ENCODE results near the gene PEAK1.

DNA sequence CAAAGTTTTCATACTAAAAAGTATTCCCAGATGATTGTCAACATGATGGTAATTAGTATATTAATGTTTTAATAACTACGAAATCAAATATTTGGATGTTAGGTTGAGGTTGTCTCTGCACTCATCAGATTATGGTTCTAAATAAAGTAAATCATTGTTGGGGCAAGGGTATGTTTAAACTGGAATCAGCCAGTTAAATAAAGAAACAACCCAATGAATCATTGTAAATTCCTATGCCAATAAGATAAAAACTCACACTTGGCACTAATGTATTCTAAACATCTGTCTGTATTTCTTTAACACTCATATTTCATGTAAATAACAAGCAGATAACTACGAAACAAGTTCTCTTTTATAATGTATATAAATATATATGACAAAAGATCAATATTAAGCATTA, 92.7 kb downstream of the PEAK1 start:
- TF ChIP-seq, protein P1, sequence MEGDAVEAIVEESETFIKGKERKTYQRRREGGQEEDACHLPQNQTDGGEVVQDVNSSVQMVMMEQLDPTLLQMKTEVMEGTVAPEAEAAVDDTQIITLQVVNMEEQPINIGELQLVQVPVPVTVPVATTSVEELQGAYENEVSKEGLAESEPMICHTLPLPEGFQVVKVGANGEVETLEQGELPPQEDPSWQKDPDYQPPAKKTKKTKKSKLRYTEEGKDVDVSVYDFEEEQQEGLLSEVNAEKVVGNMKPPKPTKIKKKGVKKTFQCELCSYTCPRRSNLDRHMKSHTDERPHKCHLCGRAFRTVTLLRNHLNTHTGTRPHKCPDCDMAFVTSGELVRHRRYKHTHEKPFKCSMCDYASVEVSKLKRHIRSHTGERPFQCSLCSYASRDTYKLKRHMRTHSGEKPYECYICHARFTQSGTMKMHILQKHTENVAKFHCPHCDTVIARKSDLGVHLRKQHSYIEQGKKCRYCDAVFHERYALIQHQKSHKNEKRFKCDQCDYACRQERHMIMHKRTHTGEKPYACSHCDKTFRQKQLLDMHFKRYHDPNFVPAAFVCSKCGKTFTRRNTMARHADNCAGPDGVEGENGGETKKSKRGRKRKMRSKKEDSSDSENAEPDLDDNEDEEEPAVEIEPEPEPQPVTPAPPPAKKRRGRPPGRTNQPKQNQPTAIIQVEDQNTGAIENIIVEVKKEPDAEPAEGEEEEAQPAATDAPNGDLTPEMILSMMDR (IDR thresholded peaks at IDR 0.05) = no peak
- TF ChIP-seq POLR2A (IDR thresholded peaks at IDR 0.05) = no peak
- TF ChIP-seq POLR2AphosphoS5 (IDR thresholded peaks at IDR 0.05) = no peak
- no peak for TF ChIP-seq EP300 (IDR thresholded peaks at IDR 0.05)

Measured in suprapubic skin (tissue), 4 donors.